ENCODE results near the gene GDPD4.
A peak's percentile ranks its signal among the peaks of the same experiment; 100 is the strongest.

The GDPD4 gene

DNA sequence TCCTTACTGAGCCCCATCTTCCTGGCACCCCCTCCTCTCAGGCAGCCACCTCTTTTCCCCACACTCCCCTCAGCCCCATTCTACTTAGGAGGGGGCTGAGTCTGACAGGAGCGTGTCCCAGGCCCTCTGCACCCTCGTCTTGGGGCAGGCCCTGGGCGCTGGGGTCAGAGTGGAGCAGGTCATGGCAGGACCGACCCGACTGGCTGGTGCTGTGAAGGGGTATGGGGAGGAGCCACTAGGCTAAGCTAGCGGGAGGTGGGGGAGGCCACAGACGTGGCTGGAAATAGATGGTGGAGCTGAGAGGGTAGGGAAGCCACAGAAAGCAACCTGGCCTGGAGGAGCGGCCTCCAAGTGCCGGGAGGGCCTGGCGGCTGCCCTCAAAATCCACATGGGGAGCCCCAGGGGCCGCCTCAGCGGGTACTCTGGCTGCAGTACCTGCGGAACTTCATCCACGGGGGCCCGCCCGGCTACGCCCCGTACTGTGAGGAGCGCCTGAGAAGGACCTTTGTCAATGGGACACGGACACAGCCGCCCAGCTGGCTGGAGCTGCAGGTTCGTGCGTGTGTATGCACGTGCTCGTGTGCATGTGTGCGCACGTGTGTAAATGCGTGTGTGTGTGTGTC lies 111.8 kb downstream of the GDPD4 start:
- Histone ChIP-seq H3K4me1 (no peaks in the 10 kb centered on the region), H3K9me3 (no peaks in the 10 kb centered on the region), H3K36me3 (no peaks in the 10 kb centered on the region), H3K27me3 (no peaks in the 10 kb centered on the region), H3K4me3 (ENCODE audit: low read depth, low read length) (no peak overlapping the region)
- TF ChIP-seq, protein P1, sequence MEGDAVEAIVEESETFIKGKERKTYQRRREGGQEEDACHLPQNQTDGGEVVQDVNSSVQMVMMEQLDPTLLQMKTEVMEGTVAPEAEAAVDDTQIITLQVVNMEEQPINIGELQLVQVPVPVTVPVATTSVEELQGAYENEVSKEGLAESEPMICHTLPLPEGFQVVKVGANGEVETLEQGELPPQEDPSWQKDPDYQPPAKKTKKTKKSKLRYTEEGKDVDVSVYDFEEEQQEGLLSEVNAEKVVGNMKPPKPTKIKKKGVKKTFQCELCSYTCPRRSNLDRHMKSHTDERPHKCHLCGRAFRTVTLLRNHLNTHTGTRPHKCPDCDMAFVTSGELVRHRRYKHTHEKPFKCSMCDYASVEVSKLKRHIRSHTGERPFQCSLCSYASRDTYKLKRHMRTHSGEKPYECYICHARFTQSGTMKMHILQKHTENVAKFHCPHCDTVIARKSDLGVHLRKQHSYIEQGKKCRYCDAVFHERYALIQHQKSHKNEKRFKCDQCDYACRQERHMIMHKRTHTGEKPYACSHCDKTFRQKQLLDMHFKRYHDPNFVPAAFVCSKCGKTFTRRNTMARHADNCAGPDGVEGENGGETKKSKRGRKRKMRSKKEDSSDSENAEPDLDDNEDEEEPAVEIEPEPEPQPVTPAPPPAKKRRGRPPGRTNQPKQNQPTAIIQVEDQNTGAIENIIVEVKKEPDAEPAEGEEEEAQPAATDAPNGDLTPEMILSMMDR (IDR thresholded peaks at IDR 0.05; ENCODE audit: low read depth, low read length), result no peak
- DNase-seq, result no peak

DNA sequence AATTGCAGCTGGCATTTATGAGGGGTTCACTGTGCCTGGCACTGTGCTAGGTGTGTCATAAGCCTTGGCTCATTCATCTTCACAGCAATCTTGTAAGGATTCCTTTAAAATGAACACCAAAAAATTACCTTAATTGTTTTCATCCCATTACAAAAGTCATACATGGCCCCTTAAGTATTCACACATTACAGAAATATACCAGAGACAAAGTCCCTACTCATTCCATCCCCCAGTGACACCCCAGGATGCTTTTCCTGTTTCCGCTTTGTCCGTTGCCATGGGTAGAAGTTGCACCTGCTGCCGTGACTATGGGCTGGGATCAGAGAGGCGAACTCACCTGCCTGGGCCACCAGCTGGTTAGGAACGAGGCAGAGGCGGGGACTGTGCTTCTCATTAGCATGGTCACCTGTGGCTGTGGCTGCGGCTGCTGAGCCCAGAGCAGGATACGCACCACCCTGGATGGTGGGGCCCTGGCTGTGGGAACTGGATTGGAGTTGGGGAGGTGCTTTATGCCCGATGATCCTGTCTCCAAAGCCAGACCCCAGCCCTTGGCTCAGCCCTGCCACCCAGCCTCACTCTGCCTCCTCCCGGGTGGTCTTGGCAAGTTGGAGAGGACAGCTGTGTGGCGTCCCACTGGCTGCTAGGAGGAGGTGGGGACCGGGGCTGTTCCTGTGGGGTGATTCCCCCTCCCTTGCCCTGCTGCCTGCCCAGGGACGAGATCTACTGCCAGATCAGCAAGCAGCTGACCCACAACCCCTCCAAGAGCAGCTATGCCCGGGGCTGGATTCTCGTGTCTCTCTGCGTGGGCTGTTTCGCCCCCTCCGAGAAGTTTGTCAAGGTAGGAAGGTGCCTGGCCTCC lies 112.6 kb downstream of the GDPD4 start:
- TF ChIP-seq, protein P1 (IDR thresholded peaks at IDR 0.05; ENCODE audit: low read depth, low read length), result no peak
- Histone ChIP-seq H3K27me3 (no peaks in the 10 kb centered on the region), H3K4me1 (no peaks in the 10 kb centered on the region), H3K9me3 (no peaks in the 10 kb centered on the region), H3K36me3 (no peaks in the 10 kb centered on the region), H3K4me3 (ENCODE audit: low read depth, low read length) (no peak overlapping the region)
- no peak for DNase-seq

DNA sequence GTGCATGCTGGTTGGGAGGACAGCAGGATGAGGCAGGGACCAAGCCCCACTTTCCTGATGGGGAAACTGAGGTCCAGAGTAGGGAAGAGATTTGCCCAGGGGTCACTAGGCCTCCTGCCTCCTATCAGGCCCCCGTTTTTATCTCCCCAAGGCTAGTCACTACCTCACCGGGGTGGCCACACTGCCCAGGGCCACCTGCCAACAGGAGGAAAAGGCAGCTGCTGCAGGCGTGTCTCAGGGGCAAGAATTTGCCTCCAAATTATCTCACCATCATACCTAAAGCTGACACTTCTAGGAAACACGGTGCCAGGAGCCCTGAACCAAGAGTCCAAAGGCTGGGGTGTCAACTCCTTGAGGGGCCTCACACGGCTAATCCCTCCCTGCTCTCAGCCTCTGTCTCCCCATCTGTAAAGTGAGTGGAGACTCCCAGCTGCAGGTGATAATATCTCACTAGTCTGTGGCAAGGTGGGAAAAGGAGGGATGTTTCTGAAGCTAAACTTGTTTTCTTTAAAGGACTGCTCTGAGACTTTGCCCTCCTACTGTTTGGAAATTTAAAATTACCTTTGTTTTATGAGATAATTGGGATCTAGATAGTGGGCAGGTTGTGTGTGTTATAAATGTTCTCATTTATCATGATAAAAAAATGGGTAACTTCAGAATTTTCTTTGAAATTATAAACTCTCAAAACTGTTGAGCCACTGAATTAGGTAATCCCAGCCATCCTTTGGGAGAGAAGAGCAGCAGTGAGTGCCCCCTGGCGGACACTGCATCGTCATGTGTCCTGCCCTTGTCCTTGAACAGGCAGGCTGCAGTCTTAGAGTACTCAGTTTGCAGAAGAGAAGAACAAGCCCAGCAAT lies 113.5 kb downstream of the GDPD4 start:
- TF ChIP-seq, protein P1 (IDR thresholded peaks at IDR 0.05; ENCODE audit: low read depth, low read length), result peak; percentile 96

DNA sequence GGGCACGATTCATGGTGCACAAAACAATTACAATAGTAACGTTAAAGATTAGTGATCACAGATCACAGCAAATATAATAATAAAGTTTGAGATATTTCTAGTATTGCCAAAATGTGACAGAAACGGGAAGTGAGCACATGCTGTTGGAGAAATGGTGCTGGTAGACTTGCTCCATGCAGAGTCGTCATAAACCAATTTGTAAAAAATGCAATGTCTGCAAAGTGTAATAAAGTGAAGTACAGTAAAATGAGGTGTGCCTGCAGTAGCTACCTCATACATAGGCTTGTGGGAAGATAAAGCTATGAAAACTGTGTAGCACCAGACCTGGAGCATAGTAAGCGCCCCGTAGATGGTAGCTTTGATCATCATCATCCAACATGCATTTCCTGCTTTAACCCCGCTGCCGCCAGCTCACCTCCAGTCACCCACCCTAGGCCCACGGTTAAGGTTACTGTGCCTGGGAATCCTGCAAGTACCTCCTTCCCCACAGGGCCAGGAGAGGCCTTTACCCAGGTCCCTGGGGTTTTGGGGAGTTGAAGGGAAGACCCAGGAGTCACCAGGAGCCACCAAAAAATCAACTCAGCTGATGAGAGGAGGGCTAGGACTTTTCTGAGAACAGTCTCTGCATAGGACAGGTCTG lies 114.3 kb downstream of the GDPD4 start:
- TF ChIP-seq, protein P1 (IDR thresholded peaks at IDR 0.05; ENCODE audit: low read depth, low read length), result no peak
- Histone ChIP-seq H3K4me1 (no peaks in the 10 kb centered on the region), H3K4me3 (ENCODE audit: low read depth, low read length) (no peak overlapping the region), H3K36me3 (no peaks in the 10 kb centered on the region), H3K27me3 (no peaks in the 10 kb centered on the region), H3K9me3 (no peaks in the 10 kb centered on the region)
- DNase-seq, result no peak

More for the DNA sequence above, 113.5 kb downstream of the GDPD4 start:
- Histone ChIP-seq H3K4me3 (ENCODE audit: low read depth, low read length) (no peak overlapping the region), H3K36me3 (no peaks in the 10 kb centered on the region), H3K4me1 (no peaks in the 10 kb centered on the region), H3K27me3 (no peaks in the 10 kb centered on the region), H3K9me3 (no peaks in the 10 kb centered on the region)
- peak; percentile 84 for DNase-seq

DNA sequence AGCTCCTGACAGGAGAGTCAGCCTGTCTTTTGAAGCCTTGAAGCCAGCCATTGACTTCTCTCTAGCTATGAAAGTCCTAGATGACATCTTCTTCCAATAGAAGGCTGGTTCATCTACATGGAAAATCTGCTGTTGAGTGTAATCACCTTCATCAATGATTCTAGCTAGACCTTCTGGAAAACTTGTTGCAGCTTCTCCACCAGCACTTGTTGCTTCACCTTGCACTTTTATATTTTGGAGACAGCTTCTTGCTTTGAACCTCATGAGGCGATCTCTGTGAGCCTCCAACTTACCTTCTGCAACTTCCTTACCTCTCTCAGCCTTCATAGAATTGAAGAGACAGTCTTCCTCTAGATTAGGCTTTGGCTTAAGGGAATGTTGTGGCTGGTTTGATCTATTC lies 115.2 kb downstream of the GDPD4 start:
- no peak for DNase-seq
- Histone ChIP-seq H3K4me1 (no peaks in the 10 kb centered on the region), H3K27me3 (no peaks in the 10 kb centered on the region), H3K4me3 (ENCODE audit: low read depth, low read length) (no peak overlapping the region), H3K36me3 (no peaks in the 10 kb centered on the region), H3K9me3 (no peaks in the 10 kb centered on the region)
- TF ChIP-seq, protein P1 (IDR thresholded peaks at IDR 0.05; ENCODE audit: low read depth, low read length), result no peak
